PFSK-1 (cell line): ENCODE measurements around the gene YPEL4.

ENCODE experiments used
- POLR2AphosphoS5 ChIP-seq: IDR thresholded peaks from 2 replicates; pipeline ENCODE4 v1.6.1; 2012; ENCODE audit warnings: low read depth, mild to moderate bottlenecking, control low read depth, low read length, moderate library complexity
- SIN3A ChIP-seq: IDR thresholded peaks from 2 replicates; pipeline ENCODE4 v1.6.1; 2012; ENCODE audit warnings: mild to moderate bottlenecking, low read length, moderate library complexity, borderline replicate concordance; ENCODE audit not compliant: insufficient read depth
- TAF1 ChIP-seq: IDR thresholded peaks from 2 replicates; pipeline ENCODE4 v1.6.1; 2012; ENCODE audit warnings: low read length, control low read depth, borderline replicate concordance; ENCODE audit not compliant: insufficient read depth
- TF ChIP-seq, protein P1 (sequence below), 2 experiments: IDR thresholded peaks; 2 replicates each; pipeline versions ENCODE4 v1.6.1 to v1.8.0; 2011 to 2012; ENCODE audit warnings: low read depth in 2 of 2, low read length in 2 of 2, control low read depth in 1 of 2, inconsistent platforms in 1 of 2, mild to moderate bottlenecking in 1 of 2, moderate library complexity in 1 of 2; ENCODE audit not compliant: insufficient read depth in 1 of 2

DNA sequence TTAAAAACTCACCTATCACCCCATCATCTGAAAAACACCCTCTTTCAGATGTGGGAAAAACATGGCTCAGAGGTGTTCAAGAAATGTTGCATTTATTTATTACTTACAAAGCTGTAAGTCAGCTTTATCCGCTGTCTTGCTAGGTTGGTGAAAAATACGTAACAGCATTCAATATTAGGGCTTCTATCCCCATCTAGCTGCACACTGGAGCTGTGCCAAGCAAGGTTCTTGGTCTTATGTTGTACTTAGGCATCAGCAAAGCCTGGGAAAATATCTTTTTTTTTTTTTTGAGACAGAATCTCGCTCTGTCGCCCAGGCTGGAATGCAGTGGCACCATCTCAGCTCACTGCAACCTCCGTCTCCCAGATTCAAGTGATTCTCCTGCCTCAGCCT, 44.7 kb downstream of the YPEL4 start:
- TF ChIP-seq POLR2AphosphoS5 (no peak), TAF1 (no peak), SIN3A (no peak)
- TF ChIP-seq, protein P1, sequence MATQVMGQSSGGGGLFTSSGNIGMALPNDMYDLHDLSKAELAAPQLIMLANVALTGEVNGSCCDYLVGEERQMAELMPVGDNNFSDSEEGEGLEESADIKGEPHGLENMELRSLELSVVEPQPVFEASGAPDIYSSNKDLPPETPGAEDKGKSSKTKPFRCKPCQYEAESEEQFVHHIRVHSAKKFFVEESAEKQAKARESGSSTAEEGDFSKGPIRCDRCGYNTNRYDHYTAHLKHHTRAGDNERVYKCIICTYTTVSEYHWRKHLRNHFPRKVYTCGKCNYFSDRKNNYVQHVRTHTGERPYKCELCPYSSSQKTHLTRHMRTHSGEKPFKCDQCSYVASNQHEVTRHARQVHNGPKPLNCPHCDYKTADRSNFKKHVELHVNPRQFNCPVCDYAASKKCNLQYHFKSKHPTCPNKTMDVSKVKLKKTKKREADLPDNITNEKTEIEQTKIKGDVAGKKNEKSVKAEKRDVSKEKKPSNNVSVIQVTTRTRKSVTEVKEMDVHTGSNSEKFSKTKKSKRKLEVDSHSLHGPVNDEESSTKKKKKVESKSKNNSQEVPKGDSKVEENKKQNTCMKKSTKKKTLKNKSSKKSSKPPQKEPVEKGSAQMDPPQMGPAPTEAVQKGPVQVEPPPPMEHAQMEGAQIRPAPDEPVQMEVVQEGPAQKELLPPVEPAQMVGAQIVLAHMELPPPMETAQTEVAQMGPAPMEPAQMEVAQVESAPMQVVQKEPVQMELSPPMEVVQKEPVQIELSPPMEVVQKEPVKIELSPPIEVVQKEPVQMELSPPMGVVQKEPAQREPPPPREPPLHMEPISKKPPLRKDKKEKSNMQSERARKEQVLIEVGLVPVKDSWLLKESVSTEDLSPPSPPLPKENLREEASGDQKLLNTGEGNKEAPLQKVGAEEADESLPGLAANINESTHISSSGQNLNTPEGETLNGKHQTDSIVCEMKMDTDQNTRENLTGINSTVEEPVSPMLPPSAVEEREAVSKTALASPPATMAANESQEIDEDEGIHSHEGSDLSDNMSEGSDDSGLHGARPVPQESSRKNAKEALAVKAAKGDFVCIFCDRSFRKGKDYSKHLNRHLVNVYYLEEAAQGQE (IDR thresholded peaks at IDR 0.05; ENCODE audit: insufficient read depth in 1 of 2, low read depth in 2 of 2, low read length in 2 of 2): no peak
